HEK293 (cell line): ENCODE results near the gene SIAE.

Experiments used
- FEZF1 ChIP-seq: fragments of 450-650 bp; formaldehyde crosslinking; IDR thresholded peaks from 2 replicates; pipeline ENCODE4 v1.5.1; 2016; ENCODE audit warnings: missing biosample characterization, missing genetic modification characterization
- HOXA7 ChIP-seq: sonication (generic); formaldehyde crosslinking; IDR thresholded peaks from 2 replicates; pipeline ENCODE4 v1.8.1; 2022; ENCODE audit warnings: missing genetic modification reagents, borderline replicate concordance
- IKZF3 ChIP-seq: fragments of 450-650 bp; IDR thresholded peaks from 2 replicates; pipeline ENCODE4 v1.5.0; 2018; ENCODE audit warnings: missing biosample characterization, mild to moderate bottlenecking, missing genetic modification characterization, moderate library complexity
- KLF1 ChIP-seq: fragments of 450-650 bp; formaldehyde crosslinking; IDR thresholded peaks from 2 replicates; pipeline ENCODE4 v1.5.1; 2016; ENCODE audit warnings: missing biosample characterization, missing genetic modification characterization
- KLF10 ChIP-seq: fragments of 450-650 bp; IDR thresholded peaks from 2 replicates; pipeline ENCODE4 v1.5.1; 2018; ENCODE audit warnings: missing biosample characterization, mild to moderate bottlenecking, missing genetic modification characterization
- SETDB1 ChIP-seq: IDR thresholded peaks from one replicate; pipeline ENCODE4 v1.6.1; 2017; ENCODE audit warnings: mild to moderate bottlenecking, low read length, moderate library complexity, mixed read lengths; ENCODE audit not compliant: insufficient read length
- ZBTB1 ChIP-seq: fragments of 450-650 bp; formaldehyde crosslinking; IDR thresholded peaks from 2 replicates; pipeline ENCODE4 v1.5.1; 2016; ENCODE audit warnings: missing biosample characterization, missing genetic modification characterization
- ZBTB26 ChIP-seq: fragments of 450-650 bp; formaldehyde crosslinking; optimal IDR thresholded peaks from 2 replicates; pipeline ENCODE3; 2016; ENCODE audit warnings: missing biosample characterization, mild to moderate bottlenecking, missing genetic modification characterization
- ZEB2 ChIP-seq: fragments of 450-650 bp; formaldehyde crosslinking; IDR thresholded peaks from 2 replicates; pipeline ENCODE4 v1.5.1; 2016; ENCODE audit warnings: missing biosample characterization, missing genetic modification characterization
- ZFP37 ChIP-seq: fragments of 450-650 bp; formaldehyde crosslinking; IDR thresholded peaks from 2 replicates; pipeline ENCODE4 v1.5.1; 2016; ENCODE audit warnings: missing biosample characterization, missing genetic modification characterization
- ZFP41 ChIP-seq: fragments of 450-650 bp; formaldehyde crosslinking; IDR thresholded peaks from 2 replicates; pipeline ENCODE4 v1.5.1; 2016; ENCODE audit warnings: missing biosample characterization, missing genetic modification characterization, borderline replicate concordance
- ZNF121 ChIP-seq: fragments of 450-650 bp; formaldehyde crosslinking; IDR thresholded peaks from 2 replicates; pipeline ENCODE4 v1.5.1; 2016; ENCODE audit warnings: missing biosample characterization, missing genetic modification characterization
- ZNF132 ChIP-seq: fragments of 450-650 bp; formaldehyde crosslinking; IDR thresholded peaks from 2 replicates; pipeline ENCODE4 v1.5.1; 2017; ENCODE audit warnings: missing biosample characterization, missing genetic modification characterization, borderline replicate concordance
- ZNF138 ChIP-seq: fragments of 450-650 bp; formaldehyde crosslinking; IDR thresholded peaks from 2 replicates; pipeline ENCODE4 v1.5.1; 2016; ENCODE audit warnings: missing biosample characterization, missing genetic modification characterization, borderline replicate concordance
- ZNF157 ChIP-seq: fragments of 450-650 bp; formaldehyde crosslinking; IDR thresholded peaks from 2 replicates; pipeline ENCODE4 v1.5.1; 2016; ENCODE audit warnings: missing biosample characterization, missing genetic modification characterization
- ZNF16 ChIP-seq: fragments of 450-650 bp; formaldehyde crosslinking; IDR thresholded peaks from 2 replicates; pipeline ENCODE4 v1.5.1; 2016; ENCODE audit warnings: low read depth, missing biosample characterization, missing genetic modification characterization
- ZNF169 ChIP-seq: fragments of 450-650 bp; formaldehyde crosslinking; IDR thresholded peaks from 2 replicates; pipeline ENCODE4 v1.5.1; 2016; ENCODE audit warnings: missing biosample characterization, missing genetic modification characterization
- ZNF248 ChIP-seq: fragments of 450-650 bp; formaldehyde crosslinking; IDR thresholded peaks from 2 replicates; pipeline ENCODE4 v1.5.1; 2017; ENCODE audit warnings: missing biosample characterization, missing genetic modification characterization
- ZNF266 ChIP-seq: fragments of 450-650 bp; formaldehyde crosslinking; IDR thresholded peaks from 2 replicates; pipeline ENCODE4 v1.5.1; 2016; ENCODE audit warnings: missing biosample characterization, missing genetic modification characterization, low read depth
- ZNF311 ChIP-seq: fragments of 450-650 bp; formaldehyde crosslinking; IDR thresholded peaks from 2 replicates; pipeline ENCODE4 v1.5.1; 2017; ENCODE audit warnings: missing biosample characterization, missing genetic modification characterization, borderline replicate concordance
- ZNF350 ChIP-seq: fragments of 450-650 bp; formaldehyde crosslinking; IDR thresholded peaks from 2 replicates; pipeline ENCODE4 v1.5.0; 2017; ENCODE audit warnings: missing biosample characterization, mild to moderate bottlenecking, missing genetic modification characterization
- ZNF513 ChIP-seq: fragments of 450-650 bp; IDR thresholded peaks from 2 replicates; pipeline ENCODE4 v1.5.1; 2018; ENCODE audit warnings: missing biosample characterization, missing genetic modification characterization
- ZNF530 ChIP-seq: fragments of 450-650 bp; formaldehyde crosslinking; IDR thresholded peaks from 2 replicates; pipeline ENCODE4 v1.5.1; 2016; ENCODE audit warnings: low read depth, missing biosample characterization, missing genetic modification characterization
- ZNF549 ChIP-seq: fragments of 450-650 bp; IDR thresholded peaks from 2 replicates; pipeline ENCODE4 v1.5.1; 2018; ENCODE audit warnings: missing biosample characterization, missing genetic modification characterization, mild to moderate bottlenecking, inconsistent platforms, moderate library complexity
- ZNF555 ChIP-seq: fragments of 450-650 bp; formaldehyde crosslinking; conservative IDR thresholded peaks from 2 replicates; pipeline ENCODE4 v1.5.1; 2017; ENCODE audit warnings: missing biosample characterization, mild to moderate bottlenecking, missing genetic modification characterization, inconsistent platforms
- ZNF580 ChIP-seq: fragments of 450-650 bp; formaldehyde crosslinking; IDR thresholded peaks from 2 replicates; pipeline ENCODE4 v1.5.1; 2016; ENCODE audit warnings: missing biosample characterization, missing genetic modification characterization
- ZNF660 ChIP-seq: fragments of 450-650 bp; IDR thresholded peaks from 2 replicates; pipeline ENCODE4 v1.5.1; 2018; ENCODE audit warnings: missing biosample characterization, mild to moderate bottlenecking, missing genetic modification characterization
- ZNF664 ChIP-seq: fragments of 450-650 bp; formaldehyde crosslinking; IDR thresholded peaks from 2 replicates; pipeline ENCODE4 v1.5.1; 2016; ENCODE audit warnings: missing biosample characterization, missing genetic modification characterization
- ZNF792 ChIP-seq: fragments of 450-650 bp; formaldehyde crosslinking; IDR thresholded peaks from 2 replicates; pipeline ENCODE4 v1.5.1; 2016; ENCODE audit warnings: missing biosample characterization, missing genetic modification characterization
- TF ChIP-seq, protein P1 (sequence below): fragments of 450-650 bp; formaldehyde crosslinking; IDR thresholded peaks from 2 replicates; pipeline ENCODE4 v1.5.1; 2016; ENCODE audit warnings: missing biosample characterization, missing genetic modification characterization
- TF ChIP-seq, protein P2 (sequence below): fragments of 450-650 bp; IDR thresholded peaks from 2 replicates; pipeline ENCODE4 v1.5.1; 2018; ENCODE audit warnings: missing biosample characterization, mild to moderate bottlenecking, missing genetic modification characterization
- TF ChIP-seq, protein P3 (sequence below): fragments of 450-650 bp; formaldehyde crosslinking; IDR thresholded peaks from 2 replicates; pipeline ENCODE4 v1.5.1; 2016; ENCODE audit warnings: missing biosample characterization, missing genetic modification characterization

The SIAE gene

DNA sequence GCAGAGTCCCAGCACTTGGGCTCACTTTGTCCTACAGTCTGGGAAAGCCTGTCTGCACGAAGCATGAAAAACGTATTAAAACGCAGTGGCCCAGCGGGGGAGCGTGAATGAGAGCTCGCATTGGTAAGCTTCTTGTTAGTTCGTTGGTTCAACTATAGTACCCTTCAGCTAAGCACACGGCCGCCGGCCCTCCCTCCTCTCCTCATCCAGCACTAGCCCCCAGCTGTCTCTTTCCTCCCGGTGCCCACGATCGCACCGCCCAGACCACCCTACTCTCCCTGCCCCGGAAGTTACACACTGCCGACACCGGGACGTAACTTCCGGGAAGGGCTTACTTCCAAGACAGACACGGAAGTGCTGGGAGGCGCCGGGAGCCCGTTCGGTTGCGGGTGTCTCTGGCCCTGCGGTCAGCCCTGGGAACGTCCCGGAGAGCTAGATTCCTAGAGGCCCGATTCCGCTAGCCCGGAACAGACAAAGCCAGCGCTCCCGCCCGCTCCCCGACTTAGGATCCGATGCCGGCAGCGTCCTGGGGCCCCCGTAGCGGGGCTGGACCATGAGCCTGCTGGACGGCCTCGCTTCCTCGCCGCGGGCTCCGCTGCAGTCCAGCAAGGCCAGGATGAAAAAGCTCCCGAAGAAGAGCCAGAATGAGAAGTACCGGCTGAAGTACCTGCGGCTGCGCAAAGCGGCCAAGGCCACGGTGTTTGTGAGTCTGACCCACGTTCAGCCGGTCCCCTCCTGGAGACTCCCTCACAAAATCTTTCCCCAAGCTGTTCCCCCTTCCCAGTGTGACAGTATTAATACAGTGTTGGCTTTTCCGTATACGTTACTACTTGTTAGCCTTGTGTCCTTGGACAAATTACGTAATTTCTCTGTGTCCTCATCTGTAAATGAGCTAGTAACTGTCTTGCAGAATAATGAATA is 50.7 kb downstream of the SIAE start, which contains the start of gene TBRG1 (continued):
- no peak for TF ChIP-seq ZNF132
- TF ChIP-seq, protein P1, sequence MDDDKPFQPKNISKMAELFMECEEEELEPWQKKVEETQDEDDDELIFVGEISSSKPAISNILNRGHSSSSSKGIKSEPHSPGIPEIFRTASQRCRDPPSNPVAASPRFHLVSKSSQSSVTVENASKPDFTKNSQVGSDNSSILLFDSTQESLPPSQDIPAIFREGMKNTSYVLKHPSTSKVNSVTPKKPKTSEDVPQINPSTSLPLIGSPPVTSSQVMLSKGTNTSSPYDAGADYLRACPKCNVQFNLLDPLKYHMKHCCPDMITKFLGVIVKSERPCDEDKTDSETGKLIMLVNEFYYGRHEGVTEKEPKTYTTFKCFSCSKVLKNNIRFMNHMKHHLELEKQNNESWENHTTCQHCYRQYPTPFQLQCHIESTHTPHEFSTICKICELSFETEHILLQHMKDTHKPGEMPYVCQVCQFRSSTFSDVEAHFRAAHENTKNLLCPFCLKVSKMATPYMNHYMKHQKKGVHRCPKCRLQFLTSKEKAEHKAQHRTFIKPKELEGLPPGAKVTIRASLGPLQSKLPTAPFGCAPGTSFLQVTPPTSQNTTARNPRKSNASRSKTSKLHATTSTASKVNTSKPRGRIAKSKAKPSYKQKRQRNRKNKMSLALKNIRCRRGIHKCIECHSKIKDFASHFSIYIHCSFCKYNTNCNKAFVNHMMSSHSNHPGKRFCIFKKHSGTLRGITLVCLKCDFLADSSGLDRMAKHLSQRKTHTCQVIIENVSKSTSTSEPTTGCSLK (tag by site-specific recombination), result no peak
- no peak for TF ChIP-seq ZNF530 (tag by site-specific recombination)
- TF ChIP-seq ZNF580 (tag by site-specific recombination), result peak; percentile 55; the same call in 1 of the 2 replicates
- TF ChIP-seq, protein P2, sequence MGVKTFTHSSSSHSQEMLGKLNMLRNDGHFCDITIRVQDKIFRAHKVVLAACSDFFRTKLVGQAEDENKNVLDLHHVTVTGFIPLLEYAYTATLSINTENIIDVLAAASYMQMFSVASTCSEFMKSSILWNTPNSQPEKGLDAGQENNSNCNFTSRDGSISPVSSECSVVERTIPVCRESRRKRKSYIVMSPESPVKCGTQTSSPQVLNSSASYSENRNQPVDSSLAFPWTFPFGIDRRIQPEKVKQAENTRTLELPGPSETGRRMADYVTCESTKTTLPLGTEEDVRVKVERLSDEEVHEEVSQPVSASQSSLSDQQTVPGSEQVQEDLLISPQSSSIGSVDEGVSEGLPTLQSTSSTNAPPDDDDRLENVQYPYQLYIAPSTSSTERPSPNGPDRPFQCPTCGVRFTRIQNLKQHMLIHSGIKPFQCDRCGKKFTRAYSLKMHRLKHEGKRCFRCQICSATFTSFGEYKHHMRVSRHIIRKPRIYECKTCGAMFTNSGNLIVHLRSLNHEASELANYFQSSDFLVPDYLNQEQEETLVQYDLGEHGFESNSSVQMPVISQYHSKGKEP (tag by site-specific recombination), result no peak
- TF ChIP-seq ZNF664 (tag by site-specific recombination), result no peak
- no peak for TF ChIP-seq ZNF16 (tag by site-specific recombination)
- no peak for TF ChIP-seq ZBTB1
- TF ChIP-seq ZFP37, result no peak
- TF ChIP-seq, protein P3, sequence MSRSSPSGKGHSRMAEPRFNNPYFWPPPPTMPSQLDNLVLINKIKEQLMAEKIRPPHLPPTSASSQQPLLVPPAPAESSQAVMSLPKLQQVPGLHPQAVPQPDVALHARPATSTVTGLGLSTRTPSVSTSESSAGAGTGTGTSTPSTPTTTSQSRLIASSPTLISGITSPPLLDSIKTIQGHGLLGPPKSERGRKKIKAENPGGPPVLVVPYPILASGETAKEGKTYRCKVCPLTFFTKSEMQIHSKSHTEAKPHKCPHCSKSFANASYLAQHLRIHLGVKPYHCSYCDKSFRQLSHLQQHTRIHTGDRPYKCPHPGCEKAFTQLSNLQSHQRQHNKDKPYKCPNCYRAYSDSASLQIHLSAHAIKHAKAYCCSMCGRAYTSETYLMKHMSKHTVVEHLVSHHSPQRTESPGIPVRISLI (tag by site-specific recombination), result no peak
- TF ChIP-seq ZNF350 (tag by site-specific recombination), result no peak
- TF ChIP-seq HOXA7 (CRISPR knock-in tag), result no peak
- no peak for TF ChIP-seq ZNF513 (tag by site-specific recombination)
- no peak for TF ChIP-seq SETDB1
- TF ChIP-seq ZNF266 (tag by site-specific recombination), result no peak
- no peak for TF ChIP-seq ZNF121 (tag by site-specific recombination)
- no peak for TF ChIP-seq ZNF555
- no peak for TF ChIP-seq FEZF1
- no peak for TF ChIP-seq ZNF248 (tag by site-specific recombination)
- no peak for TF ChIP-seq ZNF138 (tag by site-specific recombination)
- TF ChIP-seq KLF1, result no peak
- TF ChIP-seq ZNF157 (tag by site-specific recombination), result no peak
- TF ChIP-seq ZNF792 (tag by site-specific recombination), result no peak
- 0 out of 2 replicates have a peak, but pooled peaks have one; percentile 30 for TF ChIP-seq ZNF660 (tag by site-specific recombination)
- TF ChIP-seq ZNF311 (tag by site-specific recombination), result no peak
- TF ChIP-seq ZEB2 (tag by site-specific recombination), result no peak; the same call in 1 of the 2 replicates
- no peak for TF ChIP-seq ZBTB26 (tag by site-specific recombination)
- peak; percentile 76 for TF ChIP-seq IKZF3 (tag by site-specific recombination)
- TF ChIP-seq ZNF169 (tag by site-specific recombination), result no peak
- no peak for TF ChIP-seq KLF10 (tag by site-specific recombination)
- no peak for TF ChIP-seq ZFP41 (tag by site-specific recombination)
- no peak for TF ChIP-seq ZNF549
